Calu3 (cell line): ENCODE measurements around the gene OR13F1. TPM values are rescaled to one million over a fixed set of nuclear protein-coding genes. Genes with fewer than 3 reads are reported as not detected.
"Not testable (repeated sequence)": the region's sequence is repeated elsewhere in the genome, so short reads cannot be mapped to it uniquely, and the experiment has no call there.

Experiments used
- BruUV-seq: library from RNA; stranded (reverse); fragments of 400-500 nt; replicated peaks from 2 replicates; lab custom pipeline; 2021; lab: Mats Ljungman, UMichigan
- CTCF ChIA-PET: fragments of 300-600 bp; sonication (Branson Sonifier 250); formaldehyde crosslinking; loops from one replicate; lab custom pipeline; 2022; ENCODE audit warnings: antibody characterized with exemption; lab: Charles Lee
- DNase-seq: peaks from one replicate; pipeline ENCODE4 v3.0.0; 2022
- H3K27ac Mint-ChIP-seq: one replicate; pipeline ENCODE4 v1.8.0; 2022; ENCODE audit warnings: mixed read lengths; ENCODE audit not compliant: unreplicated experiment
- H3K27me3 Mint-ChIP-seq: one replicate; pipeline ENCODE4 v1.8.0; 2022; ENCODE audit warnings: mixed read lengths; ENCODE audit not compliant: unreplicated experiment
- H3K36me3 Mint-ChIP-seq: one replicate; pipeline ENCODE4 v1.8.0; 2022; ENCODE audit warnings: mild to moderate bottlenecking, moderate library complexity, mixed read lengths; ENCODE audit not compliant: insufficient read depth, unreplicated experiment
- H3K4me1 Mint-ChIP-seq: one replicate; pipeline ENCODE4 v1.8.0; 2022; ENCODE audit warnings: mild to moderate bottlenecking, low read depth, mixed read lengths; ENCODE audit not compliant: unreplicated experiment
- H3K4me3 Mint-ChIP-seq: one replicate; pipeline ENCODE4 v1.8.0; 2022; ENCODE audit warnings: mild to moderate bottlenecking, low read depth, moderate library complexity, mixed read lengths; ENCODE audit not compliant: unreplicated experiment
- H3K9me3 Mint-ChIP-seq: one replicate; pipeline ENCODE4 v1.8.0; 2022; ENCODE audit warnings: low read depth, mixed read lengths; ENCODE audit not compliant: unreplicated experiment
- CTCF ChIP-seq: fragments of 200-600 bp; IDR thresholded peaks from one replicate; pipeline ENCODE4 v1.8.0; 2022; ENCODE audit warnings: antibody characterized with exemption; ENCODE audit not compliant: unreplicated experiment
- intact Hi-C: fragments of 100-400 bp; cut with micrococcal nuclease; formaldehyde crosslinking; loops from one replicate; pipeline ENCODE4 v1.10.0; 2022; ENCODE audit not compliant: unreplicated experiment
- total RNA-seq: library from RNA; stranded (reverse); gene quantifications from 2 replicates; pipeline ENCODE4 v1.2.3, GENCODE V29; 2022

The OR13F1 gene
- total RNA-seq, 1 experiment from 2014 or later: not detected

GRCh38 chr9:104506565-104506964 lies 2.5 kb downstream of the OR13F1 start:
- no peak for DNase-seq
- CTCF ChIA-PET: no interaction called here
- Mint-ChIP-seq H3K27me3 (no peaks in the 10 kb centered on the region), H3K9me3 (peaks cover 8% of the 10 kb centered on the region), H3K4me1 (no peaks in the 10 kb centered on the region), H3K4me3 (no peak overlapping the region), H3K36me3 (no peaks in the 10 kb centered on the region), H3K27ac (no peak overlapping the region)
- intact Hi-C loops: no loop called here
- BruUV-seq: no TSS peak
- TF ChIP-seq CTCF: no peak

DNA sequence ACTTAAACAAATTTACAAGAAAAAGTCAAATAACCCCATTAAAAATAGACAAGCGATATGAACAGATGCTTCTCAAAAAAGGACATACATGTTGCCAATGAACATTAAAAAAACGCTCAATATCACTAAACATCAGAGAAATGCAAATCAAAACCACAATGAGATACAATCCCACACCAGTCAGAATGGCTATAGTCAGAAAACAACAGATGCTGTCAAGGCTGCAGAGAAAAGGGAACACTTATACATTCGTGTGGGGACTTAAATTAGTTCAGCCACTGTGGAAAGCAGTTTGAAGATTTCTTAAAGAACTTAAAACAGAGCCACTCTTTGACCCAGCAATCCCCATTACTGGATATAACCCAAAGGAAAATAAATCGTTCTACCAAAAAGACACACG lies 10.8 kb downstream of the OR13F1 start:
- DNase-seq: no peak
- Mint-ChIP-seq H3K36me3 (no peaks in the 10 kb centered on the region), H3K27me3 (no peaks in the 10 kb centered on the region), H3K9me3 (peaks cover 7% of the 10 kb centered on the region), H3K27ac (no peak overlapping the region), H3K4me1 (no peaks in the 10 kb centered on the region), H3K4me3 (no peak overlapping the region)
- intact Hi-C loops: no loop called here
- TF ChIP-seq CTCF: no peak
- BruUV-seq: no TSS peak
- CTCF ChIA-PET: no interaction called here

GRCh38 chr9:104520241-104520640 lies 16.2 kb downstream of the OR13F1 start:
- H3K4me1 Mint-ChIP-seq, DNase-seq, BruUV-seq, intact Hi-C loops, CTCF ChIA-PET, H3K27ac Mint-ChIP-seq, H3K9me3 Mint-ChIP-seq, H3K27me3 Mint-ChIP-seq, H3K4me3 Mint-ChIP-seq, H3K36me3 Mint-ChIP-seq: not testable (repeated sequence)

DNA sequence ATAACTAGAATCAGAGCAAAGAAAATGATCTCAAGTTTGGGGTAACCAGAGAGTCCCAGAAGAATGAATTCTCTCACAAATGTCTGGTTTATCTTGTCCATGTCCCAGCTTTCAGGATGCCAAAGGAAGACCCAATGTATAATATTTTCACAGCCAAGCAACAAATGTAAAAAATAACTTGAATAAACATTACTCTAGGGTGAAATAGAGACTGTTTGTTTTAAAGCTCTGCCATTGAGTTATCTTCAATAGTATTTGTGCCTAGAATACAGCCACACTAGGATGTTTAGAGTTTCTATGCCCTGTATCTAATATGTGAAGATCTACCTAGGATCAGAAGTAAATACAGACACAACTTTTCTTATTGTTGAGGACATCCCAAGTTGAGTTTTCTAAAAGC lies 23.0 kb downstream of the OR13F1 start, which contains the start of gene OR13C4:
Gene OR13C4 (minus strand): TSS at position 101 of the 400 bp plus-strand sequence. CDS start 0 bp downstream, at position 101.
- intact Hi-C loops: no loop called here
- DNase-seq: no peak
- no peak within 1 kb of the TSS for H3K27ac Mint-ChIP-seq
- no TSS peak for BruUV-seq
- H3K4me3 Mint-ChIP-seq: no peak within 1 kb of the TSS
- H3K36me3 Mint-ChIP-seq: no peaks in the 10 kb centered on the region
- no peaks in the 10 kb centered on the region for H3K4me1 Mint-ChIP-seq
- TF ChIP-seq CTCF: no peak
- H3K9me3 Mint-ChIP-seq: peaks cover 4% of the 10 kb centered on the region
- H3K27me3 Mint-ChIP-seq: no peaks in the 10 kb centered on the region
- CTCF ChIA-PET: no interaction called here

- intact Hi-C loops: no loop called here
- BruUV-seq: no TSS peak
- H3K36me3 Mint-ChIP-seq: no peaks in the 10 kb centered on the region
- TF ChIP-seq CTCF: no peak
- CTCF ChIA-PET: no interaction called here
- H3K27ac Mint-ChIP-seq: no peak within 1 kb of the TSS
- no peaks in the 10 kb centered on the region for H3K27me3 Mint-ChIP-seq
- DNase-seq: no peak
- H3K4me1 Mint-ChIP-seq: no peaks in the 10 kb centered on the region
- H3K9me3 Mint-ChIP-seq: no peaks in the 10 kb centered on the region
- H3K4me3 Mint-ChIP-seq: no peak within 1 kb of the TSS
Measured at GRCh38 chr9:104536756-104537155, 32.7 kb downstream of the OR13F1 start, which contains the start of gene OR13C3. Gene OR13C3, minus strand, starts transcription at chr9:104536856. Its CDS starts 133 bp downstream, at chr9:104536723.
